Measurements from ENCODE around the gene L3MBTL4.
"Not testable (repeated sequence)": the region's sequence is repeated elsewhere in the genome, so short reads cannot be mapped to it uniquely, and the experiment has no call there.

L3MBTL4 gene

GRCh38 chr18:6259324-6259723, 155.4 kb downstream of the L3MBTL4 start:
- not testable (repeated sequence) for DNase-seq (ENCODE audit: insufficient read length, low spot score); FAIRE-seq

- no peak for FAIRE-seq
- DNase-seq (ENCODE audit: insufficient read length, low spot score), result no peak
Measured at GRCh38 chr18:6257950-6258349, 156.8 kb downstream of the L3MBTL4 start.

DNA sequence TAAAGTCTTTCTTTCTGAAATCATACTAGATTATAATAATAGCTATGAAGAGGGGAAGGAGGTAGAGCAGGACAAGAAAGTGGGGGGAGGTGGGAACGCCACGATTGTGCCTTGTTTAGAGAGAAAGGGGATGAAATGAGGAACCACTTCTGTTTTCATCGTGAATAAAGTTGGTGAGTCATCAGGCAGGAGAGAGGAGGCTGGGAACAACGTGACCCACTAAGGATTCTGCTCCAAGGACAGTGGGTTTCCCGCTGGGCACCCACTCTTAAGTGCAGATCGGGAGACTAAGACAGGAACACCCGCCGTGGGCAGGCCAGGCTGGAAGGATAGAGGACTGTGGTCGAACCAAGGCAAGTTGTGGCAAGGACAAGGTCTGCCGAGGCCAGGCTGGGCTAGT, 158.2 kb downstream of the L3MBTL4 start:
- FAIRE-seq, result no peak
- DNase-seq (ENCODE audit: insufficient read length, low spot score), result no peak

DNA sequence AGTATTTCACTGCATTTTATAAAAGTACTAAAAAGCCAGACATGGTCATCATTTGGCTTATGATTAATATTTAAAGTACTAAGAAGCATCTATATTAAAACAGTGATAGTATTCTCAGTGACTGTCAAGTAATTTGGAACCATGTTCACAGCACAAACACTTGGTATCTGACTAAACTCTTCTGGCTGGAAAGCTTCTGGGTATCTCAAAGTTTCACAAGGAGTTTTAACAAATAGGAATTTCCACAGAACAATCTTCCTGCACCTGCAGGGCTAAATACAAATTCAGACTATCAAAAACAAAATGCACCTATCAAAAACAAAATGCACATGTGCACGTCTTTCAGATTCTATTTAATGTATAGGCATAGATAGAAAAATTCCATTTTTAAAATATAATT, 158.8 kb downstream of the L3MBTL4 start:
- DNase-seq (ENCODE audit: insufficient read length, low spot score), result no peak
- FAIRE-seq, result no peak

- no peak for FAIRE-seq
- no peak for DNase-seq (ENCODE audit: insufficient read length, low spot score)
Measured at GRCh38 chr18:6255116-6255705, 159.5 kb downstream of the L3MBTL4 start.

- no peak for DNase-seq (ENCODE audit: insufficient read length, low spot score)
- FAIRE-seq, result no peak
Measured at GRCh38 chr18:6254456-6254855, 160.3 kb downstream of the L3MBTL4 start.

- DNase-seq (ENCODE audit: insufficient read length, low spot score) (no peak), FAIRE-seq (no peak)
Measured at GRCh38 chr18:6251084-6251483, 163.6 kb downstream of the L3MBTL4 start.

GRCh38 chr18:6249788-6250187, 164.9 kb downstream of the L3MBTL4 start:
- DNase-seq (ENCODE audit: insufficient read length, low spot score), result no peak
- no peak for FAIRE-seq

DNA sequence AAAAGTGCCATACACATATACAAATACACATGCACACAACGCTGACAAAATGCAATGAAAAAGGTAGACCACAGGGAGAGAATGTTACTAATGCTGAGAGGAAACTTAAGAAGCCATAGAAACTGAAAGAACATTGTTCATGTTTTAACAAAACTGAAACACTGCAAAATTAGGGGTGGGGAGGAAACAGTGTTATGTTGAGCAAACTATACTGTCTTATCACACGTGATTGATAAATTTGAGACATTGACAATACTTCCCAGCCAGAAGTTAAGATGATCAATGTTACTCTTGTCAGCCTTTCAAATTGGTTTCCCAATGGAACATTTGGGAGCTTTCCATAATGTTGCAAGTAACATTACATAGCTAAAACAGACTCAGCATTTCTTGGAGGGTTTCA, 165.5 kb downstream of the L3MBTL4 start:
- FAIRE-seq, result peak; percentile 76
- DNase-seq (ENCODE audit: insufficient read length, low spot score), result peak; percentile 27

DNA sequence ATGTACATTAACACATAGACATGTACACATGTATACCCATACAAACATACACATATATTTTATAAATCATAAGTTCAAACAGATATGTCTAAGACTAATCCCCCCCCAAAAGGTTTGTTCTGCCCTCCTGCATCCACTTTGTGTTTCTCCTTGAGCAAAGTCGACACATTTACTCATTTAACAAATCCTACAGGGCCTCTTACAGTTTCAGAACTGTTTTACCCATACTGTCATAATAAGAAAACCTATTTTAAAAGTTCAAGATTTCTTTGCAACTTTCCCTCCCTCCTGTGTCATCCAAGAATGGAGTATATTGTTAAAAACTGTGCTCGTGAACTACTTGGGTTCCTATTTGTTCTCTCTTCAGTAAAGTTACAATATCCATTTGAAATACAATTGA, 166.7 kb downstream of the L3MBTL4 start:
- FAIRE-seq (no peak), DNase-seq (ENCODE audit: insufficient read length, low spot score) (no peak)

DNA sequence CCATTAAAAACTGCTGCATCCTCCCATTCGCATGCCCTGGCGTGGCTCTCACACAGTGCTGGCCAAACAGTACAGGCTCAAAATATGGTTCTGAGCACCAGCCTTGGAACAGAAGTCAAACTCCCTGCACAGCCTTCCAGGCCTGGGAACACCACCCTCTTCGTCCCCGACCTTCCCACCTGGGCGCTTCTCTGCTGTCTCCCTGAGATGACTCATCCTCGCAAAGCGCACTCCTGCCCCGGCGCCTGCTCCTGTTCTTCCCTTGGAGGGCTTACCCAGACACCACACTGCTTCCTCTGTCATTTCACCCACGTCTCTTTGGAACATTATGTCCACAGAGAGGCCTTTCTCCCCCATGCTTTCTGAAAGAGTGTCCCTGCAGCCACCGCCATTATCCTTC, 172.7 kb downstream of the L3MBTL4 start:
- FAIRE-seq, result no peak
- no peak for DNase-seq (ENCODE audit: insufficient read length, low spot score)

DNA sequence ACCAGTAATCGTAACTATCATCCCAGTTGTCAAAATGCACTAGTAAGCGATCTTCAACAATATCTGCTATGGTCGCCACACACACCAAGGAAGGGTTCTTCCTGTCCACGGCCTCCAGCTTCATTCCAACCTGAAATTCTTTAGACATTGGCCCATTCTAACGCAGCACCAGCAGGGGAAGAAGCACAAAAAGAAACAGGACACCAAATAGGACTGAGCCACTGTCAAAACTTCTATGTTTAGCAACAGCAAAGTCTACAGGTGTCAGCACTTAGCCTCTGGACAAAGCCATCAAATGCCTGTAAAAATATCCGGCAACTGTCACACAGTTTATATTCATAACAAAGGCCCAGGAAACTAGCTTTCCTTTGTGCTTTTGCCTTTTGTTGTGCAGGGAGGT, 175.0 kb downstream of the L3MBTL4 start:
- DNase-seq (ENCODE audit: insufficient read length, low spot score) (no peak), FAIRE-seq (no peak)

- DNase-seq (ENCODE audit: insufficient read length, low spot score) (no peak), FAIRE-seq (no peak)
Measured at GRCh38 chr18:6236258-6236657, 178.5 kb downstream of the L3MBTL4 start.

DNA sequence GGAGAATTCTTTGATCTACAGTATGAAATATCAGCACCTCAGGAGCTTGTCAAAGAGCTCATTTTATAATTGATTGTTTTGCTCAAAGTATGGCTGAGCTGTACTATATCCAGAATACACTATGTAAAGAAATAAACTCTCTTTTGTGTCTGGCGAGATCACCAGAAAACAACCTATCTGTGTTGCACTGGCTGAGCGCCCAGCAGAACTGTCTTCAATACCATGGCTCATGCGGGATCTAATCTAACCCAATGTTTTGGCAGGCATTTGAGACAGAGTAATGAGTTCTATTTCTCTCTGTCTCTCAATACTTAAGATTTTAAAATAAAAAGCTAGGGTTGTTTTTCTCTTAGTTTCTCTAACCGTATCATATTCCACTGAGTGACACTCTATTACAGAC, 192.4 kb downstream of the L3MBTL4 start:
- DNase-seq (ENCODE audit: insufficient read length, low spot score) (no peak), FAIRE-seq (no peak)

DNA sequence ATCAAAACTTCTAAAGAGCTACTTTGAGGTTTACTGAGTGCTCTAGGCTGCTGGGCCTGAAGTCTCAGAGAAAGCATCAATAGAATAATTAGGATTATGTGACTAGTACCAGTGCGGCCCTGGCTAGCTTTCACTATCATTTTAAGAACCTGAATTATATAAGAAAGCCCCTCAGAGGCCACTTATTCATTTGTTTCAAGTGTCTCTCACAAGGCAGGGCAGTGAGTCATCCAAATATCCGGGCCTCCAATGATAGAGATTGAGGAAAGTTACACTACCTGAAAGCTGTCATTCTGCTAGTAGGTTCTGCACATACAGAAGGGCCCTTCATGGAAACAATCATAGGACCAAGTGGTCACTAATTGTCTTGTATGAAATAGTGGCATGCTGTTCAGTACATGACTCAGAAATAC, 193.1 kb downstream of the L3MBTL4 start:
- no peak for DNase-seq (ENCODE audit: insufficient read length, low spot score)
- no peak for FAIRE-seq

- DNase-seq (ENCODE audit: insufficient read length, low spot score), result no peak
- FAIRE-seq, result no peak
Measured at GRCh38 chr18:6220129-6220528, 194.6 kb downstream of the L3MBTL4 start.

- FAIRE-seq (no peak), DNase-seq (ENCODE audit: insufficient read length, low spot score) (peak; percentile 4)
Measured at GRCh38 chr18:6219116-6219717, 195.5 kb downstream of the L3MBTL4 start.

GRCh38 chr18:6215888-6216287, 198.8 kb downstream of the L3MBTL4 start:
- no peak for FAIRE-seq
- no peak for DNase-seq (ENCODE audit: insufficient read length, low spot score)

DNA sequence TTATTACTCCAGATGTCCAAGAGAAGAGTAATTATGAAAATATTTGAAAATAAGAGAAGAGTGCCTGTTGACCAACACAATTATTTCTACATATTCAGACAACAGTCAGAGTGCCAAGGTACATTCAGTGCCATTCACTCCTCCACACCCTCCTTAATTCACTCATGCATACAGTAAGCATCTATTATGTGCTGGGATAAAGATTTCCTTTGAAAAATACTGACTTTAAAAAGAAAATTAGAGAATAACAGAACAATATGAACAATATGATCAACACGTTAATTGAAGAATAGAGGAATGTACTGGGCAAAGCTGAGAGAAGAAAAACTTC, 203.6 kb downstream of the L3MBTL4 start:
- FAIRE-seq, result no peak
- DNase-seq (ENCODE audit: insufficient read length, low spot score), result no peak

- FAIRE-seq (no peak), DNase-seq (ENCODE audit: insufficient read length, low spot score) (no peak)
Measured at GRCh38 chr18:6210349-6211173, 204.2 kb downstream of the L3MBTL4 start.

DNA sequence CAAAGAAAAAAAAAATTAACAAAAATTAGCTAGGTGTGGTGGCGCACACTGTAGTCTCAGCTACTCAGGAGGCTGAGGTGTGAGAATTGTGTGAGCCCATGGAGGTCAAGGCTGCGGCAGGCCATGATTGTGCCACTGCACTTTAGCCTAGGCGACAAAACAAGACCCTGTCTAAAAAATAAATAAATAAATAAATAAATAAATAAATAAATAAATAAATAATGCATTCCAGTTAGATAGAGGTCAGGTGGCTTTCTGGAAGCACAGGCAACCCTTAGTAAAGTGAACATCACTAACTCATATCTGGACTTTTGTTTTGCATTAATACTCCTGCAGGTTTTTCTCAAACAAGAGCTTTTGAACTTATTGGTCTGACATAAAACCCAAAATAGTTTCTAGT, 206.8 kb downstream of the L3MBTL4 start:
- DNase-seq (ENCODE audit: insufficient read length, low spot score) (no peak), FAIRE-seq (no peak)

- DNase-seq (ENCODE audit: insufficient read length, low spot score) (no peak), FAIRE-seq (no peak)
Measured at GRCh38 chr18:6207116-6207515, 207.6 kb downstream of the L3MBTL4 start.
